Stimulated activated CD8-positive, alpha-beta memory T cell treated with anti-CD3 and anti-CD28 coated beads, Interleukin-12 subunit alpha, Interleukin-12 subunit beta, amount 100 ng/mL, for 24 hours (primary cell): ENCODE data around the gene FANCI.

Experiments used
- DNase-seq: peaks from one replicate; pipeline ENCODE4 v3.0.0-alpha.2; 2020; ENCODE audit errors: extremely low read depth

Gene FANCI

GRCh38 chr15:89307046-89307587 is 63.3 kb downstream of the FANCI start:
- DNase-seq = no peak

GRCh38 chr15:89307791-89308190 is 64.0 kb downstream of the FANCI start:
- DNase-seq = no peak

- no peak for DNase-seq
These were observed 64.5 kb downstream of the FANCI start for GRCh38 chr15:89308236-89308635.

- DNase-seq = no peak
These were observed 66.2 kb downstream of the FANCI start for GRCh38 chr15:89309993-89310392.

- DNase-seq = no peak
These were observed 71.7 kb downstream of the FANCI start for GRCh38 chr15:89315375-89315929.

- DNase-seq = no peak
These were observed 72.7 kb downstream of the FANCI start for GRCh38 chr15:89316504-89316903.

DNA sequence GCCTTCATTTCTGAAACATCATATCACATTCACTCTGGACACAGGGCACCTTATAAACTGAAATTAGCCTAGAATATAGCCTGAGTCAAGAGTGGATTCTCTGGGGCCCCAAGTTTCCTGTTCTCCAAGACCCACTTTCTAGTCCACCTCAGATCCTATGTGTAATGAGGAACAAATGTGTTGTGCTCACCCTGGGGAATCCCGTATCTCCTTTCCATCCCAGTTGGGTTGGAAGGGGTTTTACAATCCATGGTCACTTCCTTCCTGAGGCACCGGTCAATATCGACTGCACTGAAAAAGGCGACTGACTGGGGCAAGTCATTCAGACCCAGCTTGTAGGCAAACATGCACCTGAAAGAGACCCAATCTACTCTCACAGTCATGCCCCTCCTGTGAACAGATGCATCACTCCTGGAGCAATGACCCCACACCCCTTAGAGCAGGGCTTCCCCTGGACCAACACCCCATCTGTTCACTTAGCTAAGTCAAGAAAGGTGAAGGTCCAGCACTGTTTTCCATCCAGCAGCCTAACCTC is 73.5 kb downstream of the FANCI start:
- DNase-seq = no peak

DNA sequence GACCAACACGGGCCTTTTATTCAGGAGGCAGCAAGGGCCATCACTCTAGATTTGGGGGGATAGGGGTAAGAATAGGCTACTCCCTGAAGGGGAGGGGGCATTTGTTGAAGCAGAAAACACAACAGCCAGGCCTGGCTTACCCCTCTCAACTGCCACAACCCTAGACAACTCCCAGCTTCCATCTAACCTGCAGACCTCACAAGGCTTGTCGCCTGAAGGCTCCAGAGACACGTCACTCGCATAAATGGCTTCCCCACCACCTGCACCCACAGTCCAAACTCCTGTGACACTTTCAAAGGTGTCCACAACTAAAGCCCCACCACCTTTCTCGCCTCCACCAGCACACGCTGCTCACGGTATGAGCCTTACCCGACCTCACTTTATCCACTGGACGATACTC is 75.9 kb downstream of the FANCI start:
- no peak for DNase-seq

DNA sequence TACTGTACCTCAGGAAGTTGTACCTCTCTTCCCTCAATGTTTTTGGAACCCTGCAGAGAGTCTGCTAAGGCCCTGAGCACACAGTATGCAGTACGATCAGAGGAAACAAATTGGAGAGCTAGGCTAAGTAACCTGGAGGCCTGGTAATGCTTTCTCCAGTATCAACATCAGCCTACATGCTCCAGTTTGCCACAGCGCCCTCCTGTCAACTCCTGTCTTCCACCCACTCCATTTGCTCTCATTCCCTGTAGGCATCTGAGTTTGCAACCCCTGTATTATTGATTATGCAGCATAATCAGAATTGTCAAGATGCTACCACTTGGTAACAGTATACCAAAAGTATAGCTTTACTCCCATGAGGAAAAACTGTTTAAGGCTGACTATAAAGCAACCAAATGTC is 76.4 kb downstream of the FANCI start:
- no peak for DNase-seq

- no peak for DNase-seq
These were observed 78.0 kb downstream of the FANCI start for GRCh38 chr15:89321521-89322410.

DNA sequence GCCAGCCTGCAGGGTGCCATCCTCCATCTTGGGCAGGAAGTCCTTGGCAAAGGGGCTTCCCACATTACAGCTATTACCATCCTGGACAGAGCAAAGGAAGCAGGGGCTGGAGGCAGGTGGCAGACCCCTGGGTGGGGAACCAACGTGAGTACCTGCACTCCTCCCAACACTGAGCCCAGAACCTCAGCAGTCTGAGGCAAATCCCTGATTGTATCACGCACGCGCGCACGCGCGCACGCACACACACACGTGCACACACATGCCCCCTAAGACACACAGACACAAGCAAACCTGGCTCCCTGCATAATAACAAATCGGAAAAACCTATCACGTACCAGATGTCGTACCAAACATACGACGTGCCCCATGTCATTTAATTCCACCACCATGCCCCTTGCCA is 79.0 kb downstream of the FANCI start:
- no peak for DNase-seq

DNA sequence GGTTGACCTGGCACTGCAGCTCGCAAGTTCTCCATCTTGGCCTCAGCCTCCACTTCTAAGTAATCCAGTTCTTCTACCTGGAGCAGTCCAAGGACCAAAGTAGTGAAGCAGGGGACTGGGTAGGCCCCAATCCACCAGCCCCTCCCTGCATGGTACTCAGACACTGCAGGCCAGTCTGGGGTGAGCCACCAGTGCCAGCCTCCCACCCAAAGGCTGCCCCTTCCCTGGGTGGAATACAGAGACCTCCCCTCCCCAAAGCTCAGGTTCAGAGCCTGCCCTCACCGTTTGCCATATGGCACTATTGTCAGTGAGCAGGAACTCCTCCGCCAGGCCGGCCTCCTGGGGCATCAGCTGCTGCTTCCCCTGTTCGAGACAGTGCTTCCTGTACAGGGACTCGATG is 80.0 kb downstream of the FANCI start:
- no peak for DNase-seq

DNA sequence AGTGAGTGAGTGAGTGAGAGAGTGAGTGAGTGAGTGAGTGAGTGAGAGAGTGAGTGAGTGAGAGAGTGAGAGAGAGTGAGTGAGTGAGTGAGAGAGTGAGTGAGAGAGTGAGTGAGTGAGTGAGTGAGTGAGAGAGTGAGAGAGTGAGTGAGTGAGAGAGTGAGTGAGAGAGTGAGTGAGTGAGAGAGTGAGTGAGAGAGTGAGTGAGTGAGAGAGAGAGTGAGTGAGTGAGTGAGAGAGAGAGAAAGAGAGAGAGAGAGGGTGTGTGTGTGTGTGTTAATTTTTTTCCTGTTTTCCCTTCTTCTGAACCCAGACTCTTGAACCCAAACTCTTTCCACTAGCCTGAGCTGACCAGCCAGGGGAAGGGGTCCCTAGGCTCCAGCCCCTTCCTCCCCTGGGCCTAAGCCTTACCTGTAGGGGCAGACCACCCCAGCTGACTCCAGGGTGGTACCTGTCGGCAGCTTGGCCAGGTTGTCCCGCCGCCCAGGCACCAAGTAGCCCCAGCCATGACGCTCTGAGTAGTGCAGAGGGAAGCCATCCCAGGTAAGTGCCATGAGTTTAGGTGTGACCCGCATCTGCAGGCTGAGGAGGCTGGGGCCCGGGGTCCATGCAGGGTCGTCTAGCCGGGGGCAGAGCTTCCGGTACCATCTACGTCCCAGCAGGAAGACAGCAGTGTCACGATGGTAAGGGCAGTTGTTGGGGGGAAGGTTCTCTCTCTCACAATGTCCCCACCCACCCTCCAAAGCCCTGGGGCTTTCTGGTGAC is 81.4 kb downstream of the FANCI start:
- no peak for DNase-seq

DNA sequence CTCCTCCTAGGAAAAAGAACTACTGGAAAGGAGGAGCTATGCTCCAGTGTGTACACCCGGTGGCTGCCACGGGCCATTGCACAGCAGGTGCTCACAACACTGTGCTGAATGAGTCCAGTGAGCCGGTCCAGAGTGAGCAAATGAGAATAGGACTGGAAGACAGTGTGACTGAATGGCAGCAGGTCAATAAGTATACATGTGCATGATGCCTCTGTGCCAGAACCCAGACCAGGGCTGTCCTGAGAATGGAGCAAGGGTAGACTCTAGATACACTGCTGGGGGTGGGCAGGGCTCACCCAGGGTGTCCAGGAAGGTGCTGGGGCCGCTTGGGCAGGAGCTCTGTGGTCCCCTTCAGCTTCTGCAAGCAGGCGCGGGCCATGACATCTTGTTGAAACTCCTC is 82.5 kb downstream of the FANCI start:
- DNase-seq = no peak

- DNase-seq = no peak
These were observed 83.3 kb downstream of the FANCI start for GRCh38 chr15:89327113-89327512.

DNA sequence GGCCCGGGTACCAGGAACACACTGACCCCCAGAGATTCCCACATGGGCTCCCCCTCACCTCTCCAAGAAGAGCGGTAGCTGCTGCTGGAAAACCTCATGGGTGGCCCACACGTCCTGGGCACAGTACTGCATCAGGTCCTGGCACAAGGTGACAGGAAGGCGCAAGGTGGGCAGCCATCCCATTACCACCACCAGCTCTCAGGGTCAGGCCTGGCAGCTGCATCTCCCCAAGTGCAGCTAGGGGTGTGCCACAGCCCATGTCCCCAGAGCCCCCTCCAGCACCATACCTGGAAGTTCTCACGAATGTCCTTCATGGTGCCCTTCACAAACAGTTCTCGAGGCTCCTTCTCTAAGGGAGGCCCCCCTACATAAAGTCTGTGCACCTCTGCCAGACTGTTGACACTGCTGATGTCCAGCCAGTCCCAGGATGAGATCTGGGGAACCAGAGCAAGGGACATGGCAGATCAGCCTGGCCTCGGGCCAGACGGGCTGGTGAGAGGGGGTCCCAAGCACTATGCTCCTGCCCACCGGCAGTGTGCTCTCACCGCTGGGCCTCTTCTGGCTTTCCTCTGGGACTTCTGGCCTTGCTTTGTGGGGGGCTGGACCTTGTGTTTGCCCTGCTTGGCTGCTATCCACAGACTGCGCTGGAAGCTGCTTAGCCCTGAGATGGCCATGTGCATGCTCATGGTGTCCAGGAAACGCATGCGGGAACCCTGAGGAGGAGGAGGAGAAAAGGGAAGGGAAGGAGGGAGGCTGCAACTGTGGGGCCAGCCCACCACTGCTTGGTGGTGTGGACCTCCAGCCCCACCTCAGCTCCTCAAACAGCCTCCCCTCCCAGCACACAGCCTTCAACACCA is 84.8 kb downstream of the FANCI start:
- DNase-seq = no peak

GRCh38 chr15:89329329-89330084 is 85.7 kb downstream of the FANCI start:
- DNase-seq = no peak

DNA sequence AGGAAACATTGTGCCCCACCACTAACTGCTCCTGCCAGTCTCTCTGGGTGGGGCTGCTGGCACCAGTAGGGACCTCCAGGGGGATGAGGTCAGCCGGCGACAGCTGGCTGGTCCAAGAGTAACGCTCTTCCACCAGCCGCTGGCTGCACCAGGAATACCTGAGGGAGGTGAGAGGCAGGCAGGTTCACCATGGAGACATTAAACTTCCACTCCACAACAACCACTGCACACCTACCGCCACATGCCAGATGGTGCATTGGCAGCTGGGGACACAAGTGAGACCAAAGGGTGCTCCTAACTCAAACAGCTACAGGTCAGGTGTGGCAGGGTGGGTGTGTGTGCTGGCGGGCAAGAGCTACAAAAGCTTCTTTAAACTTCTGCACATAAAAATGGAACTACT is 86.3 kb downstream of the FANCI start:
- DNase-seq = no peak

- DNase-seq = no peak
These were observed 87.3 kb downstream of the FANCI start for GRCh38 chr15:89330881-89331595.

GRCh38 chr15:89332446-89332845 is 88.7 kb downstream of the FANCI start:
- DNase-seq = no peak
